ENCODE measurements around the gene ANKDD1B. TPM values are rescaled to one million over a fixed set of nuclear protein-coding genes. Genes with fewer than 3 reads are reported as not detected.
A peak's percentile ranks its signal among the peaks of the same experiment; 100 is the strongest.

Gene ANKDD1B
- total and polyA plus RNA-seq, 9 of the 15 experiments (the other 6 are each of a cell fraction or from before 2014, with no cell fraction given) = 0.04 to 0.29 (median 0.18) TPM; not detected in 1

GRCh38 chr5:75707911-75708509, 96.8 kb downstream of the ANKDD1B start (continued):
- TF ChIP-seq, protein P1, sequence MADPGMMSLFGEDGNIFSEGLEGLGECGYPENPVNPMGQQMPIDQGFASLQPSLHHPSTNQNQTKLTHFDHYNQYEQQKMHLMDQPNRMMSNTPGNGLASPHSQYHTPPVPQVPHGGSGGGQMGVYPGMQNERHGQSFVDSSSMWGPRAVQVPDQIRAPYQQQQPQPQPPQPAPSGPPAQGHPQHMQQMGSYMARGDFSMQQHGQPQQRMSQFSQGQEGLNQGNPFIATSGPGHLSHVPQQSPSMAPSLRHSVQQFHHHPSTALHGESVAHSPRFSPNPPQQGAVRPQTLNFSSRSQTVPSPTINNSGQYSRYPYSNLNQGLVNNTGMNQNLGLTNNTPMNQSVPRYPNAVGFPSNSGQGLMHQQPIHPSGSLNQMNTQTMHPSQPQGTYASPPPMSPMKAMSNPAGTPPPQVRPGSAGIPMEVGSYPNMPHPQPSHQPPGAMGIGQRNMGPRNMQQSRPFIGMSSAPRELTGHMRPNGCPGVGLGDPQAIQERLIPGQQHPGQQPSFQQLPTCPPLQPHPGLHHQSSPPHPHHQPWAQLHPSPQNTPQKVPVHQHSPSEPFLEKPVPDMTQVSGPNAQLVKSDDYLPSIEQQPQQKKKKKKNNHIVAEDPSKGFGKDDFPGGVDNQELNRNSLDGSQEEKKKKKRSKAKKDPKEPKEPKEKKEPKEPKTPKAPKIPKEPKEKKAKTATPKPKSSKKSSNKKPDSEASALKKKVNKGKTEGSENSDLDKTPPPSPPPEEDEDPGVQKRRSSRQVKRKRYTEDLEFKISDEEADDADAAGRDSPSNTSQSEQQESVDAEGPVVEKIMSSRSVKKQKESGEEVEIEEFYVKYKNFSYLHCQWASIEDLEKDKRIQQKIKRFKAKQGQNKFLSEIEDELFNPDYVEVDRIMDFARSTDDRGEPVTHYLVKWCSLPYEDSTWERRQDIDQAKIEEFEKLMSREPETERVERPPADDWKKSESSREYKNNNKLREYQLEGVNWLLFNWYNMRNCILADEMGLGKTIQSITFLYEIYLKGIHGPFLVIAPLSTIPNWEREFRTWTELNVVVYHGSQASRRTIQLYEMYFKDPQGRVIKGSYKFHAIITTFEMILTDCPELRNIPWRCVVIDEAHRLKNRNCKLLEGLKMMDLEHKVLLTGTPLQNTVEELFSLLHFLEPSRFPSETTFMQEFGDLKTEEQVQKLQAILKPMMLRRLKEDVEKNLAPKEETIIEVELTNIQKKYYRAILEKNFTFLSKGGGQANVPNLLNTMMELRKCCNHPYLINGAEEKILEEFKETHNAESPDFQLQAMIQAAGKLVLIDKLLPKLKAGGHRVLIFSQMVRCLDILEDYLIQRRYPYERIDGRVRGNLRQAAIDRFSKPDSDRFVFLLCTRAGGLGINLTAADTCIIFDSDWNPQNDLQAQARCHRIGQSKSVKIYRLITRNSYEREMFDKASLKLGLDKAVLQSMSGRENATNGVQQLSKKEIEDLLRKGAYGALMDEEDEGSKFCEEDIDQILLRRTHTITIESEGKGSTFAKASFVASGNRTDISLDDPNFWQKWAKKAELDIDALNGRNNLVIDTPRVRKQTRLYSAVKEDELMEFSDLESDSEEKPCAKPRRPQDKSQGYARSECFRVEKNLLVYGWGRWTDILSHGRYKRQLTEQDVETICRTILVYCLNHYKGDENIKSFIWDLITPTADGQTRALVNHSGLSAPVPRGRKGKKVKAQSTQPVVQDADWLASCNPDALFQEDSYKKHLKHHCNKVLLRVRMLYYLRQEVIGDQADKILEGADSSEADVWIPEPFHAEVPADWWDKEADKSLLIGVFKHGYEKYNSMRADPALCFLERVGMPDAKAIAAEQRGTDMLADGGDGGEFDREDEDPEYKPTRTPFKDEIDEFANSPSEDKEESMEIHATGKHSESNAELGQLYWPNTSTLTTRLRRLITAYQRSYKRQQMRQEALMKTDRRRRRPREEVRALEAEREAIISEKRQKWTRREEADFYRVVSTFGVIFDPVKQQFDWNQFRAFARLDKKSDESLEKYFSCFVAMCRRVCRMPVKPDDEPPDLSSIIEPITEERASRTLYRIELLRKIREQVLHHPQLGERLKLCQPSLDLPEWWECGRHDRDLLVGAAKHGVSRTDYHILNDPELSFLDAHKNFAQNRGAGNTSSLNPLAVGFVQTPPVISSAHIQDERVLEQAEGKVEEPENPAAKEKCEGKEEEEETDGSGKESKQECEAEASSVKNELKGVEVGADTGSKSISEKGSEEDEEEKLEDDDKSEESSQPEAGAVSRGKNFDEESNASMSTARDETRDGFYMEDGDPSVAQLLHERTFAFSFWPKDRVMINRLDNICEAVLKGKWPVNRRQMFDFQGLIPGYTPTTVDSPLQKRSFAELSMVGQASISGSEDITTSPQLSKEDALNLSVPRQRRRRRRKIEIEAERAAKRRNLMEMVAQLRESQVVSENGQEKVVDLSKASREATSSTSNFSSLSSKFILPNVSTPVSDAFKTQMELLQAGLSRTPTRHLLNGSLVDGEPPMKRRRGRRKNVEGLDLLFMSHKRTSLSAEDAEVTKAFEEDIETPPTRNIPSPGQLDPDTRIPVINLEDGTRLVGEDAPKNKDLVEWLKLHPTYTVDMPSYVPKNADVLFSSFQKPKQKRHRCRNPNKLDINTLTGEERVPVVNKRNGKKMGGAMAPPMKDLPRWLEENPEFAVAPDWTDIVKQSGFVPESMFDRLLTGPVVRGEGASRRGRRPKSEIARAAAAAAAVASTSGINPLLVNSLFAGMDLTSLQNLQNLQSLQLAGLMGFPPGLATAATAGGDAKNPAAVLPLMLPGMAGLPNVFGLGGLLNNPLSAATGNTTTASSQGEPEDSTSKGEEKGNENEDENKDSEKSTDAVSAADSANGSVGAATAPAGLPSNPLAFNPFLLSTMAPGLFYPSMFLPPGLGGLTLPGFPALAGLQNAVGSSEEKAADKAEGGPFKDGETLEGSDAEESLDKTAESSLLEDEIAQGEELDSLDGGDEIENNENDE (IDR thresholded peaks at IDR 0.05; ENCODE audit: low read depth, low read length) = no peak
- TF ChIP-seq EP300 (IDR thresholded peaks at IDR 0.05; ENCODE audit: low read length) (no peak), TCFL5 (CRISPR knock-in tag; conservative IDR thresholded peaks at IDR 0.05) (no peak), RBM14 (IDR thresholded peaks at IDR 0.05; ENCODE audit: borderline replicate concordance, insufficient read depth, low read depth, low read length) (no peak), BRD9 (IDR thresholded peaks at IDR 0.05; ENCODE audit: low read depth, partially characterized antibody) (no peak), ARID1B (IDR thresholded peaks at IDR 0.05) (peak; percentile 28), PHTF2 (CRISPR knock-in tag; IDR thresholded peaks at IDR 0.05) (no peak), ADNP (tag; IDR thresholded peaks at IDR 0.05) (no peak), KDM1A (IDR thresholded peaks at IDR 0.05) (no peak), CCAR2 (IDR thresholded peaks at IDR 0.05; ENCODE audit: low read depth, low read length) (no peak), POLR2A (conservative IDR thresholded peaks at IDR 0.05) (no peak), ZNF445 (CRISPR knock-in tag; IDR thresholded peaks at IDR 0.05; ENCODE audit: low read depth) (no peak), RBM22 (IDR thresholded peaks at IDR 0.05; ENCODE audit: low read depth, low read length, poor library complexity, severe bottlenecking) (no peak)
- TF ChIP-seq, protein P2, sequence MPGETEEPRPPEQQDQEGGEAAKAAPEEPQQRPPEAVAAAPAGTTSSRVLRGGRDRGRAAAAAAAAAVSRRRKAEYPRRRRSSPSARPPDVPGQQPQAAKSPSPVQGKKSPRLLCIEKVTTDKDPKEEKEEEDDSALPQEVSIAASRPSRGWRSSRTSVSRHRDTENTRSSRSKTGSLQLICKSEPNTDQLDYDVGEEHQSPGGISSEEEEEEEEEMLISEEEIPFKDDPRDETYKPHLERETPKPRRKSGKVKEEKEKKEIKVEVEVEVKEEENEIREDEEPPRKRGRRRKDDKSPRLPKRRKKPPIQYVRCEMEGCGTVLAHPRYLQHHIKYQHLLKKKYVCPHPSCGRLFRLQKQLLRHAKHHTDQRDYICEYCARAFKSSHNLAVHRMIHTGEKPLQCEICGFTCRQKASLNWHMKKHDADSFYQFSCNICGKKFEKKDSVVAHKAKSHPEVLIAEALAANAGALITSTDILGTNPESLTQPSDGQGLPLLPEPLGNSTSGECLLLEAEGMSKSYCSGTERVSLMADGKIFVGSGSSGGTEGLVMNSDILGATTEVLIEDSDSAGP (CRISPR knock-in tag; IDR thresholded peaks at IDR 0.05) = no peak
- TF ChIP-seq, protein P3, sequence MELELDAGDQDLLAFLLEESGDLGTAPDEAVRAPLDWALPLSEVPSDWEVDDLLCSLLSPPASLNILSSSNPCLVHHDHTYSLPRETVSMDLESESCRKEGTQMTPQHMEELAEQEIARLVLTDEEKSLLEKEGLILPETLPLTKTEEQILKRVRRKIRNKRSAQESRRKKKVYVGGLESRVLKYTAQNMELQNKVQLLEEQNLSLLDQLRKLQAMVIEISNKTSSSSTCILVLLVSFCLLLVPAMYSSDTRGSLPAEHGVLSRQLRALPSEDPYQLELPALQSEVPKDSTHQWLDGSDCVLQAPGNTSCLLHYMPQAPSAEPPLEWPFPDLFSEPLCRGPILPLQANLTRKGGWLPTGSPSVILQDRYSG (tag; conservative IDR thresholded peaks at IDR 0.05; ENCODE audit: low read depth) = no peak

Measured in K562 (cell line).